VCaP (cell line): ENCODE data around the gene CEACAM19.
"Not testable (repeated sequence)": the region's sequence is repeated elsewhere in the genome, so short reads cannot be mapped to it uniquely, and the experiment has no call there.

Experiments used
- H3K27ac ChIP-seq: fragments of 450-650 bp; 2 replicates; pipeline ENCODE4 v1.5.1; 2017
- TF ChIP-seq, protein P1 (sequence below): fragments of 450-650 bp; conservative IDR thresholded peaks from 2 replicates; pipeline ENCODE4 v1.5.1; 2017; ENCODE audit warnings: mild to moderate bottlenecking, moderate library complexity

The CEACAM19 gene

DNA sequence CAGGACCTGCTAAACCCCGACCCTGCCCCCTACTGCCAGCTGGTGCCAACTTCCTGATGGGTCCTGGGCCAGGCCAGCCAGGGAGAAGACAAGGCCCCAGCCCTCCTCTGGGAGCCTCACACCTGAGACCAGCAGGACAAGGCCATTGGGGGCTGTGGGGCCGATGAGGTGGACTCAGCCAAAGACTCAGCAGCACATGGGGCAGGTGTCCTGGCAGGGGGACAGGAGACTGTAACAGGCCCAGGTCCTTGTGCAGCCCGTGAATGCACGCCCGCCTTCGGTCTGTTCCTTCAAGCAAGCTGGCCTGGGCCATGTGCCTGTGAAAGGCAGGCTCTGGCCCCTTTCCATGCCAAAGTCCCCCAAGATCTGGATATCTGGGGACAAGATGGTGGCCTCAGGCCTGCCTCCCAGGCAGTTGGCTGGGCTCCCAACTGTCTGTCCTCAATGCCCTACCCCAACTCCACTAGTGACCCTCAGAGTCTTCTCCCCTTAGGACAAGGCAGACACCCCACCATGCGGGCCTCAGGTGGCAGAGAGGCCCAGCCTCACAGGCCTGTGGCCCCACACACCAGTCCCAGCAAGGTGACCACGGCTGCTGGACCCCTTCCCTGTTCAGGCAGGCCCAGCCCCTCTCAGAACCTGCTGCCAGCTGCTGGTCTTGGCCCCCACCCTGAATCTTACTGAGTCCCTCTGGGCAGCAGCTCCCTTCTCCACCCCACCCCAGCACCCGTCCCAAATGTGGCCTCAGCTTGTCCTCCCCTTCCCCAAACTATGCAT lies 12.3 kb downstream of the CEACAM19 start:
- TF ChIP-seq, protein P1, sequence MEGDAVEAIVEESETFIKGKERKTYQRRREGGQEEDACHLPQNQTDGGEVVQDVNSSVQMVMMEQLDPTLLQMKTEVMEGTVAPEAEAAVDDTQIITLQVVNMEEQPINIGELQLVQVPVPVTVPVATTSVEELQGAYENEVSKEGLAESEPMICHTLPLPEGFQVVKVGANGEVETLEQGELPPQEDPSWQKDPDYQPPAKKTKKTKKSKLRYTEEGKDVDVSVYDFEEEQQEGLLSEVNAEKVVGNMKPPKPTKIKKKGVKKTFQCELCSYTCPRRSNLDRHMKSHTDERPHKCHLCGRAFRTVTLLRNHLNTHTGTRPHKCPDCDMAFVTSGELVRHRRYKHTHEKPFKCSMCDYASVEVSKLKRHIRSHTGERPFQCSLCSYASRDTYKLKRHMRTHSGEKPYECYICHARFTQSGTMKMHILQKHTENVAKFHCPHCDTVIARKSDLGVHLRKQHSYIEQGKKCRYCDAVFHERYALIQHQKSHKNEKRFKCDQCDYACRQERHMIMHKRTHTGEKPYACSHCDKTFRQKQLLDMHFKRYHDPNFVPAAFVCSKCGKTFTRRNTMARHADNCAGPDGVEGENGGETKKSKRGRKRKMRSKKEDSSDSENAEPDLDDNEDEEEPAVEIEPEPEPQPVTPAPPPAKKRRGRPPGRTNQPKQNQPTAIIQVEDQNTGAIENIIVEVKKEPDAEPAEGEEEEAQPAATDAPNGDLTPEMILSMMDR = no peak
- peak overlapping the region; percentile 2; the same call in 1 of the 2 replicates for H3K27ac ChIP-seq

DNA sequence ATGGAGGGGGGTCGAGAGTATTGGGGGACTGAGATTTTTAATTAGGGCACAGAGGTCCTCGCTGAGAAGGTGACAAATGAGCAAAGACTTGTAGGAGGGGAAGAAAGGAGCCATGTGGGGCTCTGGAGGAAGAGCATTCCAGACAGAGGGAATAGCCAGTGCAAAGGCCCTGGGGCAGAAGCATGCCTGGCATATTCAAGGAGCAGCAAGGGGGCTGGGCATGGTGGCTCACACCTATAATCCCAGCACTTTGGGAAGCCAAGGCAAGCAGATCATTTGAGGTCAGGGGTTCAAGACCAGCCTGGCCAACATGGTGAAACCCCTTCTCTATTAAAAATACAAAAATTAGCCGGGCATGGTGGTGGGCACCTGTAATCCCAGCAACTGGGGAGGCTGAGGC lies 13.1 kb downstream of the CEACAM19 start:
- not testable (repeated sequence) for H3K27ac ChIP-seq

DNA sequence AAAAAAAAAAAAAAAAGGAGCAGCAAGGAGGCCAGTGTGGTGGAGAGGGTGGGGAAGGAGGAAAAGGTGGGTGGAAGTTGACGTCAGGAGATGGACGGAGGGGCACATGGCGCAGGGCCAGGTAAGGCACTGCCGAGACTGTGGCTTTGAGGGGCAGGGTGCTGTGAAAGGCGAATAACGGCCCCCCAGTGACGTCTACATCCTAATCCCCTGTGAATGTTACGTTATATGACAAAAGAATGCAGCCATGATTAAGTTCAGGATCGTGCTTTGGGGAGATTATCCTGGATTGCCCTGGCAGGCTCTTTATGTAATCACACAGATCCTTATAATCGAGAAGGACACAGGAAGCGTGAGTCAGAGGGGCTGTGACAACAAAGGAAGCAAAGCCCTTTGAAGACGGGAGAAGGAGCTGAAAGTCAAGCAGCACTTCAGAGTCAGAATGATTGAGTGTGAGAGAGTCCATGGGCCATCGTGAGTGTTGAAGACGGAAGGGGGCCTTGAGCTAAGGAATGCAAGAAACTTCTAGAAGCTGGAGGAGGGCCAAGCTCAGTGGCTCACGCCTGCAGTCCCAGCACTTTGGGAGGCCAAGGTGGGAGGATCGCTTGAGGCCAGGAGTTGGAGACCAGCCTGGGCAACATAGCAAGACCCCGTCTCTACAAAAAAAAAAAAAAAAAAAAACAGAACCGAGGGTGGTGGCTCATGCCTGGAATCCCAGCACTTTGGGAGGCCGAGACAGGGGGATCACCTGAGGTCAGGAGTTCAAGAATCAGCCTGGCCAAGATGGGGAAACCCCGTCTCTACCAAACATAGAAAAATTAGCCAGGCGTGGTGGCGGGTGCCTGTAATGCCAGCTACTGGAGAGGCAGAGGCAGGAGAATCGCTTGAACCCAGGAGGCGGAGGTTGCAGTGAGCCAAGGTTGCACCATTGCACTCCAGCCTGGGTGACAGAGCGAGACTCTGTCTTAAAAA lies 13.9 kb downstream of the CEACAM19 start:
- no peak overlapping the region for H3K27ac ChIP-seq
- TF ChIP-seq, protein P1 = no peak

DNA sequence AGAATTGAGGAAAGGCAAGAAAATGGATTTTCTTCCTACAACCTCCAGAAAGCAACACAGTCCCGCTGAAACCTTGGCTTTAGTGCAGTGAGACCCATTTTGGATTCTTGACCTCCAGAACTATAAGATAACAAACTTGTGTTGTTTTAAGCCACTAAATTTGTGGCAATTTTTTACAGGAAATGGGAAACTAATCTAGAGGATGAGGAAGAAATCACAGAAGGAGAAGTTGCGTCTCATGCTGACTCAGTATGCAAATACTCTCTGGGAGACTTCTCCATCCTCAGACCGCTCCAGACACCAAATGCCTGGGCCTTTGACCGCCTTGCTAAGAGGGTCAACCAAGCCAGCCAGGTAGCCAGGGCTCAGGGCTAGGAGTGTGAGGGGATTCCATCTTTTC lies 14.6 kb downstream of the CEACAM19 start:
- TF ChIP-seq, protein P1 = no peak
- no peak overlapping the region for H3K27ac ChIP-seq

DNA sequence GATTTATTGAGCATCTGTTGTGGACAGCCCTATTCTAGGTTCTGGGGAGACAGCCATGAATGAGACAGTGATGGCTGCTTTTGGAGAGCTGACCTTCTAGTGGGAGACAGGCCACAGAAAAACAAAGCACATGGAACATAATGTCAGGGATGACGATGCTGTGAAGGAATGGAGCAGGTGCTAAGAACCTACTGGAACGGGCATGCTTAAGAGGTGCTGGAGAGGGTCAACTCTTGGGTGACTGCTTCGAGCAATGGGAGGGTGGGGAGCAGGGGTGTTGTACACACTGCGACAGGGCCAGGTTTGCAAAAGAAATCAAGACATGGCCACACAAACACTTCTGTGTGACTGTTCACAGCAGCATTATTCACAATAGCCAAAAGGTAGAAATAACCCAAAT lies 15.6 kb downstream of the CEACAM19 start:
- no peak overlapping the region for H3K27ac ChIP-seq
- TF ChIP-seq, protein P1 = no peak

DNA sequence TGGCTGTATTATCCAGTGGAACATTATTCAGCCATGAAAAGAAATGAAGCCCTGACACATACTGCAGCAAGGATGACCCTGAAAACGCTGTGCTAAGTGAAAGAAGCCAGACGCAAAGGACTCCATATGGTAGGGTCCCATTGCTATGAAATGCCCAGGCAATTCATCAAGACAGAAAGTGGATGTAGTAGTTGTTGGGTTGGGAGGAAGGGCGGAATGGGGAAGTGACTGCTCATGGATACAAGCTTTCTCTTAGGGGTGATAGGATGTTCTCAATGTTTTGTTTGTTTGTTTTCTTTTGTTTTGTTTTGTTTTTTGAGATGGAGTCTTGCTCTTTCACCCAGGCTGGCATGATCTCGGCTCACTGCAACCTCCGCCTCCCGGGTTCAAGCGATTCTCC lies 16.6 kb downstream of the CEACAM19 start:
- TF ChIP-seq, protein P1 = no peak
- H3K27ac ChIP-seq = no peak overlapping the region

DNA sequence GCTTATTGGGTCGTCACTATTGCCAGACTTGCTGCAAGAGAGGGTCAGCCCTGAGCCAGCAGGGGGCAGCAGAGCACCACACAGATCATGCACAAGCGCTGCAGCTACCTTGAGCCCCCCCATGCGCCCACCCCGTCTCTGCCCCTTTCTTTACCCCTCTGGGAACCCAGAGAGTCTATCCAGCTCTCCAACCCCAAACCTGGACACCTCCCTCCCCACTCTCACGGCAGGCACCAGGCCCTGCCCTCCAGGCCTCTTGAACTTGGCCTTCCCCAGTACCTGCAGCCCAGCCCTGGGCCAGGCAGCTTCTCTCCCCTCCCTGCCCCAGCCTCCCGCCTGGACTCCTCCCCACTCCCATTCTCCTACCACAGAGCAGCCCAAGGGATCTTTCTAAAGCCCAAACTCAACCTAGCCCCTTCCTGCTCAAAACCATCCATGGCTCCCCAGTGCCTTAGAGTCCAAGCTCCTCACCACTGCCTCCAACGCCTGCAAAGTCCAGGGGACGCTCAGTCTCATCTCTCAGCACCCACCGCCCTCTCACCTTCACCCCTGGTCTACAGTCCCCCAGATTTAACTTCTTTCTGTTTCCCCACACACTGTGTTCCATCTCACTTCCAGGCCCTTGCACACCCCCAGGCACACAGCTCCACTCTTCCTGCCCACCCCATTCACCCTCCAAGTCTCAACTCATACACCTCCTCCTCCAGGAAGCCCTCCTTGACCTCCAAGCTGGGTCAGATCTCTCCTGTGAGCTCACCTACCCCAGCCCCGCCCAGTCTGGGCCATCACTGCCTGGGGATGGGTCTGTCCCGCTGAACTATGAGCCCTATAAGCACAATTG lies 18.2 kb downstream of the CEACAM19 start:
- TF ChIP-seq, protein P1 = peak; percentile 97
- peak overlapping the region; percentile 97; the same call in 1 of the 2 replicates for H3K27ac ChIP-seq
